Measurements from ENCODE around the gene GASK1A.

Gene GASK1A

DNA sequence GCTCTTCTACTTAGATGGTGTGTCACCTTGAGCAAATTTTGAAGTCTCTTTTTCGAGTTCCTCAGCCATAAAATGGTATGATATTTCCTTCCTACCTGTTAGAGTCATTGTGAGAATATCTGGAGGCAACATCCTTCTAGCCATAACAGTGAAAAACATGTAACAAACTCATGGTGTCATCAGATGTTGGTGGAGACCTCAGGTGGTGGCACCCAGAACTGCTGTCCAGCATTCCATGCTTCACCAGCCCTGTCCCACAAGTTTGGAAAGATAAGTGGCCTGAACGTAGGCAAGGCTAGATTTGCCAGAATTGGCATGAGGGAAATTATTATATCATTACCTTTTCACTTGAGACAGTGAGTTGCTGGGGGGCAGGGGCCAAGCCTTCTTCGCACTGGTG lies 30.4 kb downstream of the GASK1A start:
- DNase-seq (ENCODE audit: extremely low read depth, insufficient read length): no peak
- TF ChIP-seq, protein P1, sequence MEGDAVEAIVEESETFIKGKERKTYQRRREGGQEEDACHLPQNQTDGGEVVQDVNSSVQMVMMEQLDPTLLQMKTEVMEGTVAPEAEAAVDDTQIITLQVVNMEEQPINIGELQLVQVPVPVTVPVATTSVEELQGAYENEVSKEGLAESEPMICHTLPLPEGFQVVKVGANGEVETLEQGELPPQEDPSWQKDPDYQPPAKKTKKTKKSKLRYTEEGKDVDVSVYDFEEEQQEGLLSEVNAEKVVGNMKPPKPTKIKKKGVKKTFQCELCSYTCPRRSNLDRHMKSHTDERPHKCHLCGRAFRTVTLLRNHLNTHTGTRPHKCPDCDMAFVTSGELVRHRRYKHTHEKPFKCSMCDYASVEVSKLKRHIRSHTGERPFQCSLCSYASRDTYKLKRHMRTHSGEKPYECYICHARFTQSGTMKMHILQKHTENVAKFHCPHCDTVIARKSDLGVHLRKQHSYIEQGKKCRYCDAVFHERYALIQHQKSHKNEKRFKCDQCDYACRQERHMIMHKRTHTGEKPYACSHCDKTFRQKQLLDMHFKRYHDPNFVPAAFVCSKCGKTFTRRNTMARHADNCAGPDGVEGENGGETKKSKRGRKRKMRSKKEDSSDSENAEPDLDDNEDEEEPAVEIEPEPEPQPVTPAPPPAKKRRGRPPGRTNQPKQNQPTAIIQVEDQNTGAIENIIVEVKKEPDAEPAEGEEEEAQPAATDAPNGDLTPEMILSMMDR (IDR thresholded peaks at IDR 0.05; ENCODE audit: insufficient read depth, low read length, poor library complexity, severe bottlenecking): no peak
- H3K4me3 ChIP-seq (replicated peaks; ENCODE audit: low read depth, low read length): no peak overlapping the region
- no peaks in the 10 kb centered on the region for H3K27me3 ChIP-seq (replicated peaks; ENCODE audit: control insufficient read depth, insufficient read depth, low read length)
- H3K36me3 ChIP-seq (ENCODE audit: control insufficient read depth, insufficient read depth, low read length): no peaks in the 10 kb centered on the region

DNA sequence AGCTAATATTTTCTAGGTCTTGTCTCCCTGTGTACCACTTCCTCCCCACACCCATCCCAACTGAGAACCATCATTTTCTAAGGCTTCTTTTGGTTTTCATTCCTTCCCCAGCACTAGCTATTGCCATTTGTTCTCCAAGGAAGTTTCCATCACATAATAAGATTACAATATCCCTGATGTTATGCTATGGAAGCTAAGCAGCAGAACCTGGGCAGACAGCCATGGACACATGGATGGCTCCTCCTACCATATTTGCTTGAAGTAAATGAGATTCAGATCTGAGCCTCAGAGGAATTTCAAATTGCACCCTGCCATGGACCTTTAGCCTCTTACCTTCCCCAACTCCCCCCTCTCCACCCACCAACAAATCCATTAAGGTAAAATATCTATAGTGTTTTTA lies 31.5 kb downstream of the GASK1A start:
- Histone ChIP-seq H3K27me3 (replicated peaks; ENCODE audit: control insufficient read depth, insufficient read depth, low read length) (no peaks in the 10 kb centered on the region), H3K4me3 (replicated peaks; ENCODE audit: low read depth, low read length) (no peak overlapping the region), H3K36me3 (ENCODE audit: control insufficient read depth, insufficient read depth, low read length) (no peaks in the 10 kb centered on the region)
- TF ChIP-seq, protein P1 (IDR thresholded peaks at IDR 0.05; ENCODE audit: insufficient read depth, low read length, poor library complexity, severe bottlenecking): no peak
- DNase-seq (ENCODE audit: extremely low read depth, insufficient read length): no peak

DNA sequence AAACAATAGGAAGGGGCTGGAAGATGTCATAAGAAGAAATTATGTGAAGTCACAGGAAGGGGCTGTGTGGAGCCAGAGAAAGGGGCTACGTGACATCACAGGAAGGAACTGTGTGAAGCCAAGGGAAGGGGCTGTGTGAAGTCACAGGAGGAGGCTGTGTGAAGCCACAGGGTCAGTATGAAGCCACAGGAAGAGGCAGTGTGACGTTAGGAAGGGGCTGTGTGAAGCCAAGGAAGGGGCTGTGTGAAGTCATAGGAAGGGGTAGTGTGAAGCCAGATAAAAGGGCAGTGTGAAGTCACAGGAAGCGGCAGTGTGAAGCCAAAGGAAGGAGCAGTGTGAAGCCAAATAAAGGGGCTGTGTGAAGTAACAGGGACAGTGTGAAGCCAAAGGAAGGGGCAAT lies 32.5 kb downstream of the GASK1A start:
- H3K4me3 ChIP-seq (replicated peaks; ENCODE audit: low read depth, low read length): no peak overlapping the region
- TF ChIP-seq, protein P1 (IDR thresholded peaks at IDR 0.05; ENCODE audit: insufficient read depth, low read length, poor library complexity, severe bottlenecking): no peak
- H3K36me3 ChIP-seq (ENCODE audit: control insufficient read depth, insufficient read depth, low read length): no peaks in the 10 kb centered on the region
- no peaks in the 10 kb centered on the region for H3K27me3 ChIP-seq (replicated peaks; ENCODE audit: control insufficient read depth, insufficient read depth, low read length)
- DNase-seq (ENCODE audit: extremely low read depth, insufficient read length): no peak

DNA sequence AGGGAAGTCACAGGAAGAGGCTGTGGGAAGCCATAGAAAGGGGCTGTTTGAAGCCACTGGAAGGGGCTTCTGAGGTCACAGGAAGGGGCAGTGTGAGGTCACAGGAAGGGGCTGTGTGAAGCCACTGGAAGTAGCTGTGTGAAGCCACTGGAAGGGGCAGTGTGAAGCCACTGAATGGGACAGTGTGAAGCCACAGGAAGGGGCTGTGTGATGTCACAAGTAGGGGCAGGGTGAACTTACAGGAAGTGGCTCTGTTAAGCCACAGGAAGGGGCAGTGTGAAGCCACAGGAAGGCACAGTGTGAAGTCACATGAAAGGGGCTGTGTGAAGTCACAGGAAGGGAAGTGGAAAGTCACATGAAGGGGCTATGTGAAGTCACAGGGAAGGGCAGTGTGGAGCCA lies 33.1 kb downstream of the GASK1A start:
- TF ChIP-seq, protein P1 (IDR thresholded peaks at IDR 0.05; ENCODE audit: insufficient read depth, low read length, poor library complexity, severe bottlenecking): no peak
- no peaks in the 10 kb centered on the region for H3K27me3 ChIP-seq (replicated peaks; ENCODE audit: control insufficient read depth, insufficient read depth, low read length)
- H3K4me3 ChIP-seq (replicated peaks; ENCODE audit: low read depth, low read length): no peak overlapping the region
- DNase-seq (ENCODE audit: extremely low read depth, insufficient read length): no peak
- no peaks in the 10 kb centered on the region for H3K36me3 ChIP-seq (ENCODE audit: control insufficient read depth, insufficient read depth, low read length)

DNA sequence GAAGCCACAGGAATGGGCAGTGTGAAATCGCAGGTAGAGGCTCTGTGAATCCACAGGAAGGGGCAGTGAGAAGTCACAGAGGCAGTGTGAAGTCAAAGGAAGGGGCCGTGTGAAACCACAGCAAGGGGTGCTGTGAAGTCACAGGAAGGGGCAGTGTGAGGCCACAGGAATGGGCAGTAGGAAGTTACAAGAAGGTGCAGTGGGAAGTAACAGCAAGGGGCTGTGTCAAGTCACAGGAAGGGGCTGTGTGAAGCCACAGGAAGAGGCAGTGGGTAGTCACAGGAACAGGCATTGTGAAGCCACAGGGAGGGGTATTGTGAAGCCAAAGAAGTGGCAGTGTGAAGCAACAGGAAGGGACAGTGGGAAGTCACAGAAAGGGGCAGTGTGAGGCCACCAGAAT lies 34.1 kb downstream of the GASK1A start:
- H3K4me3 ChIP-seq (replicated peaks; ENCODE audit: low read depth, low read length): no peak overlapping the region
- no peaks in the 10 kb centered on the region for H3K36me3 ChIP-seq (ENCODE audit: control insufficient read depth, insufficient read depth, low read length)
- no peaks in the 10 kb centered on the region for H3K27me3 ChIP-seq (replicated peaks; ENCODE audit: control insufficient read depth, insufficient read depth, low read length)
- DNase-seq (ENCODE audit: extremely low read depth, insufficient read length): no peak
- TF ChIP-seq, protein P1 (IDR thresholded peaks at IDR 0.05; ENCODE audit: insufficient read depth, low read length, poor library complexity, severe bottlenecking): no peak

DNA sequence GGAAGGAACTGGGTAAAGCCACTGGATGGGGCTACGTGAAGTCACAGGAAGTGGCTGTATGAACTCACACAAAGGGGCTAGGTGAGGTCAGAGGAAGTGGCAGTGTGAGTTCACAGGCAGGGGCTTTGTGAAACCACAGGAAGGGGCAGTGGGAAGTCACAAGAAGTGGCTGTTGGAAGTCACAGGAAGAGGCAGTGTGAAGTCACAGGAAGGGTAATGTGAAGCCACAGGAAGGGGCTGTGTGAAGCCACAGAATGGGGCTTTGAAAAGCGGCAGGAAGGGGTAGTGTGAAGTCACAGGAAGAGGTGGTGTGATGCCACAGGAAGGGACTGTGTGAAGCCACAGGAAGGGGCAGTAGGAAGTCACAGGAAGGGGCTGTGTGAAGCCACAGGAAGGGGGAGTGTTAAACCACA lies 34.6 kb downstream of the GASK1A start:
- H3K36me3 ChIP-seq (ENCODE audit: control insufficient read depth, insufficient read depth, low read length): no peaks in the 10 kb centered on the region
- no peak for DNase-seq (ENCODE audit: extremely low read depth, insufficient read length)
- H3K4me3 ChIP-seq (replicated peaks; ENCODE audit: low read depth, low read length): no peak overlapping the region
- TF ChIP-seq, protein P1 (IDR thresholded peaks at IDR 0.05; ENCODE audit: insufficient read depth, low read length, poor library complexity, severe bottlenecking): no peak
- no peaks in the 10 kb centered on the region for H3K27me3 ChIP-seq (replicated peaks; ENCODE audit: control insufficient read depth, insufficient read depth, low read length)
